ENCODE results near the gene CDCP1.

The CDCP1 gene

GRCh38 chr3:45188719-45189659 lies 42.8 kb upstream of the CDCP1 start:
- H3K27me3 Mint-ChIP-seq (ENCODE audit: low read depth, poor library complexity), result peaks cover 4% of the 10 kb centered on the region
- no peak overlapping the region for H3K27ac Mint-ChIP-seq
- no peak for TF ChIP-seq CTCF (IDR thresholded peaks at IDR 0.05)
- no peak for DNase-seq
- H3K36me3 Mint-ChIP-seq (ENCODE audit: low read depth), result no peaks in the 10 kb centered on the region
- H3K4me3 Mint-ChIP-seq, result no peak overlapping the region
- no peaks in the 10 kb centered on the region for H3K9me3 Mint-ChIP-seq
- H3K4me1 Mint-ChIP-seq, result peaks cover 11% of the 10 kb centered on the region

GRCh38 chr3:45187694-45188141 lies 41.5 kb upstream of the CDCP1 start:
- Mint-ChIP-seq H3K36me3 (ENCODE audit: low read depth) (no peaks in the 10 kb centered on the region), H3K4me1 (peaks cover 14% of the 10 kb centered on the region), H3K9me3 (no peaks in the 10 kb centered on the region), H3K27ac (no peak overlapping the region), H3K27me3 (ENCODE audit: low read depth, poor library complexity) (peaks cover 4% of the 10 kb centered on the region), H3K4me3 (no peak overlapping the region)
- no peak for TF ChIP-seq CTCF (IDR thresholded peaks at IDR 0.05)
- DNase-seq, result no peak

- peaks cover 3% of the 10 kb centered on the region for H3K27me3 Mint-ChIP-seq (ENCODE audit: low read depth, poor library complexity)
- no peaks in the 10 kb centered on the region for H3K9me3 Mint-ChIP-seq
- H3K27ac Mint-ChIP-seq, result no peak overlapping the region
- DNase-seq, result no peak
- H3K4me1 Mint-ChIP-seq, result peaks cover 17% of the 10 kb centered on the region
- no peak overlapping the region for H3K4me3 Mint-ChIP-seq
- no peak for TF ChIP-seq CTCF (IDR thresholded peaks at IDR 0.05)
- no peaks in the 10 kb centered on the region for H3K36me3 Mint-ChIP-seq (ENCODE audit: low read depth)
These were observed 40.7 kb upstream of the CDCP1 start for GRCh38 chr3:45186871-45187270.

GRCh38 chr3:45185461-45185860 lies 39.3 kb upstream of the CDCP1 start:
- Mint-ChIP-seq H3K4me1 (peaks cover 23% of the 10 kb centered on the region), H3K27ac (no peak overlapping the region), H3K9me3 (no peaks in the 10 kb centered on the region), H3K4me3 (no peak overlapping the region), H3K27me3 (ENCODE audit: low read depth, poor library complexity) (no peaks in the 10 kb centered on the region), H3K36me3 (ENCODE audit: low read depth) (no peaks in the 10 kb centered on the region)
- DNase-seq, result no peak
- no peak for TF ChIP-seq CTCF (IDR thresholded peaks at IDR 0.05)

- no peaks in the 10 kb centered on the region for H3K9me3 Mint-ChIP-seq
- H3K27me3 Mint-ChIP-seq (ENCODE audit: low read depth, poor library complexity), result no peaks in the 10 kb centered on the region
- H3K27ac Mint-ChIP-seq, result no peak overlapping the region
- peaks cover 23% of the 10 kb centered on the region for H3K4me1 Mint-ChIP-seq
- H3K4me3 Mint-ChIP-seq, result no peak overlapping the region
- no peak for DNase-seq
- H3K36me3 Mint-ChIP-seq (ENCODE audit: low read depth), result no peaks in the 10 kb centered on the region
- TF ChIP-seq CTCF (IDR thresholded peaks at IDR 0.05), result no peak
These were observed 38.9 kb upstream of the CDCP1 start for GRCh38 chr3:45185052-45185451.

GRCh38 chr3:45183872-45184262 lies 37.7 kb upstream of the CDCP1 start:
- no peaks in the 10 kb centered on the region for H3K9me3 Mint-ChIP-seq

More at GRCh38 chr3:45183872-45184262, 37.7 kb upstream of the CDCP1 start:
- H3K4me1 Mint-ChIP-seq, result peaks cover 28% of the 10 kb centered on the region
- DNase-seq, result no peak
- peak overlapping the region; percentile 30 for H3K27ac Mint-ChIP-seq
- no peaks in the 10 kb centered on the region for H3K27me3 Mint-ChIP-seq (ENCODE audit: low read depth, poor library complexity)
- no peak for TF ChIP-seq CTCF (IDR thresholded peaks at IDR 0.05)
- no peaks in the 10 kb centered on the region for H3K36me3 Mint-ChIP-seq (ENCODE audit: low read depth)
- no peak overlapping the region for H3K4me3 Mint-ChIP-seq
